MM.1S (cell line): ENCODE results near the gene PAFAH1B1.

Experiments used
- EZH2 ChIP-seq: fragments of 300-600 bp; sonication (generic); optimal IDR thresholded peaks from 2 replicates; pipeline ENCODE3; 2017; ENCODE audit warnings: low read depth, mild to moderate bottlenecking, antibody characterized with exemption, low read length, mixed read lengths
- TF ChIP-seq, protein P1 (sequence below): fragments of 300-600 bp; sonication (generic); IDR thresholded peaks from 2 replicates; pipeline ENCODE4 v1.5.1; 2016; ENCODE audit warnings: antibody characterized with exemption, low read length, mixed read lengths

GRCh38 chr17:2697611-2698162 is 104.2 kb downstream of the PAFAH1B1 start:
- TF ChIP-seq, protein P1, sequence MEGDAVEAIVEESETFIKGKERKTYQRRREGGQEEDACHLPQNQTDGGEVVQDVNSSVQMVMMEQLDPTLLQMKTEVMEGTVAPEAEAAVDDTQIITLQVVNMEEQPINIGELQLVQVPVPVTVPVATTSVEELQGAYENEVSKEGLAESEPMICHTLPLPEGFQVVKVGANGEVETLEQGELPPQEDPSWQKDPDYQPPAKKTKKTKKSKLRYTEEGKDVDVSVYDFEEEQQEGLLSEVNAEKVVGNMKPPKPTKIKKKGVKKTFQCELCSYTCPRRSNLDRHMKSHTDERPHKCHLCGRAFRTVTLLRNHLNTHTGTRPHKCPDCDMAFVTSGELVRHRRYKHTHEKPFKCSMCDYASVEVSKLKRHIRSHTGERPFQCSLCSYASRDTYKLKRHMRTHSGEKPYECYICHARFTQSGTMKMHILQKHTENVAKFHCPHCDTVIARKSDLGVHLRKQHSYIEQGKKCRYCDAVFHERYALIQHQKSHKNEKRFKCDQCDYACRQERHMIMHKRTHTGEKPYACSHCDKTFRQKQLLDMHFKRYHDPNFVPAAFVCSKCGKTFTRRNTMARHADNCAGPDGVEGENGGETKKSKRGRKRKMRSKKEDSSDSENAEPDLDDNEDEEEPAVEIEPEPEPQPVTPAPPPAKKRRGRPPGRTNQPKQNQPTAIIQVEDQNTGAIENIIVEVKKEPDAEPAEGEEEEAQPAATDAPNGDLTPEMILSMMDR, result no peak
- no peak for TF ChIP-seq EZH2
